ENCODE results near the gene PRKCA. TPM values are rescaled to one million over a fixed set of nuclear protein-coding genes. Genes with fewer than 3 reads are reported as not detected.

The PRKCA gene
- total RNA-seq, 1 experiment from 2014 or later, result 22.6 TPM

GRCh38 chr17:66407864-66408263 is 105.5 kb downstream of the PRKCA start:
- ATAC-seq (no peak), DNase-seq (no peak)
- Histone ChIP-seq H3K4me1 (ENCODE audit: insufficient read depth, low read length) (no peaks in the 10 kb centered on the region), H3F3A (ENCODE audit: low read length, unreplicated experiment) (no peaks in the 10 kb centered on the region), H3K27me3 (ENCODE audit: low read length) (no peaks in the 10 kb centered on the region), H3K79me2 (ENCODE audit: low read length) (peaks cover 26% of the 10 kb centered on the region), H3K9me3 (ENCODE audit: low read length) (no peaks in the 10 kb centered on the region), H2AFZ (ENCODE audit: low read length) (no peak overlapping the region), H3K9ac (ENCODE audit: low read length) (no peak overlapping the region), H3K9me2 (replicated peaks; ENCODE audit: low read length) (no peaks in the 10 kb centered on the region), H4K20me1 (ENCODE audit: low read length) (no peaks in the 10 kb centered on the region), H3K36me3 (ENCODE audit: low read depth, low read length) (no peaks in the 10 kb centered on the region), H3K4me3 (ENCODE audit: low read length) (no peak overlapping the region), H3K27ac (ENCODE audit: low read length) (no peak overlapping the region), H3K4me2 (ENCODE audit: low read length) (no peak overlapping the region)
- intact Hi-C loops (cut with micrococcal nuclease), result no loop called here
- ChIA-PET CTCF (no interaction called here), POLR2A (ENCODE audit: unreplicated experiment) (interaction anchor here (0.5 kb wide), 1 partner anchor 12 kb away, joined by 5 read pairs; no protein-coding TSS in a partner anchor)
- BruUV-seq (replicated peaks), result no TSS peak
- no peak for TF ChIP-seq EZH2 (IDR thresholded peaks at IDR 0.05; ENCODE audit: low read length, unreplicated experiment)
- no peak for TF ChIP-seq CTCF (conservative IDR thresholded peaks at IDR 0.05; ENCODE audit: low read depth, low read length)
- no peak for TF ChIP-seq EZH2phosphoT487 (IDR thresholded peaks at IDR 0.05; ENCODE audit: borderline replicate concordance, low read length)

- Histone ChIP-seq H3K9me3 (ENCODE audit: low read length) (no peaks in the 10 kb centered on the region), H3K4me3 (ENCODE audit: low read length) (no peak overlapping the region), H4K20me1 (ENCODE audit: low read length) (no peaks in the 10 kb centered on the region), H3K36me3 (ENCODE audit: low read depth, low read length) (no peaks in the 10 kb centered on the region), H3F3A (ENCODE audit: low read length, unreplicated experiment) (no peaks in the 10 kb centered on the region), H2AFZ (ENCODE audit: low read length) (no peak overlapping the region), H3K9ac (ENCODE audit: low read length) (no peak overlapping the region), H3K4me2 (ENCODE audit: low read length) (no peak overlapping the region), H3K79me2 (ENCODE audit: low read length) (peaks cover 32% of the 10 kb centered on the region), H3K27ac (ENCODE audit: low read length) (no peak overlapping the region), H3K27me3 (ENCODE audit: low read length) (no peaks in the 10 kb centered on the region), H3K4me1 (ENCODE audit: insufficient read depth, low read length) (no peaks in the 10 kb centered on the region), H3K9me2 (replicated peaks; ENCODE audit: low read length) (no peaks in the 10 kb centered on the region)
- ChIA-PET POLR2A (ENCODE audit: unreplicated experiment) (no interaction called here), CTCF (no interaction called here)
- no peak for DNase-seq
- TF ChIP-seq CTCF (conservative IDR thresholded peaks at IDR 0.05; ENCODE audit: low read depth, low read length) (no peak), EZH2phosphoT487 (IDR thresholded peaks at IDR 0.05; ENCODE audit: borderline replicate concordance, low read length) (no peak), EZH2 (IDR thresholded peaks at IDR 0.05; ENCODE audit: low read length, unreplicated experiment) (no peak)
- no TSS peak for BruUV-seq (replicated peaks)
- intact Hi-C loops (cut with micrococcal nuclease), result no loop called here
- ATAC-seq, result no peak
Measured at GRCh38 chr17:66411520-66411919, 109.1 kb downstream of the PRKCA start.

- H3K27me3 ChIP-seq (ENCODE audit: low read length), result no peaks in the 10 kb centered on the region
- TF ChIP-seq CTCF (conservative IDR thresholded peaks at IDR 0.05; ENCODE audit: low read depth, low read length), result no peak
- TF ChIP-seq EZH2 (IDR thresholded peaks at IDR 0.05; ENCODE audit: low read length, unreplicated experiment), result no peak
- no peak for TF ChIP-seq EZH2phosphoT487 (IDR thresholded peaks at IDR 0.05; ENCODE audit: borderline replicate concordance, low read length)
- BruUV-seq (replicated peaks), result no TSS peak
- H3K36me3 ChIP-seq (ENCODE audit: low read depth, low read length), result no peaks in the 10 kb centered on the region
- H3K4me3 ChIP-seq (ENCODE audit: low read length), result no peak overlapping the region
- H3F3A ChIP-seq (ENCODE audit: low read length, unreplicated experiment), result no peaks in the 10 kb centered on the region
- H3K4me1 ChIP-seq (ENCODE audit: insufficient read depth, low read length), result no peaks in the 10 kb centered on the region
- H3K9me3 ChIP-seq (ENCODE audit: low read length), result no peaks in the 10 kb centered on the region
- H3K27ac ChIP-seq (ENCODE audit: low read length), result no peak overlapping the region
- intact Hi-C loops (cut with micrococcal nuclease), result no loop called here
- POLR2A ChIA-PET (ENCODE audit: unreplicated experiment), result no interaction called here
- no peak overlapping the region for H3K9ac ChIP-seq (ENCODE audit: low read length)
- DNase-seq (no peak), ATAC-seq (no peak)
- H3K9me2 ChIP-seq (replicated peaks; ENCODE audit: low read length), result no peaks in the 10 kb centered on the region
- no peak overlapping the region for H2AFZ ChIP-seq (ENCODE audit: low read length)
- no peaks in the 10 kb centered on the region for H4K20me1 ChIP-seq (ENCODE audit: low read length)
- CTCF ChIA-PET, result no interaction called here
- H3K79me2 ChIP-seq (ENCODE audit: low read length), result peaks cover 26% of the 10 kb centered on the region
- H3K4me2 ChIP-seq (ENCODE audit: low read length), result no peak overlapping the region
Measured at GRCh38 chr17:66412857-66413558, 110.6 kb downstream of the PRKCA start.
